HG03196 (cell line): ENCODE measurements around the gene CXCL5.
"Not testable (repeated sequence)": the region's sequence is repeated elsewhere in the genome, so short reads cannot be mapped to it uniquely, and the experiment has no call there.

Experiments
- ATAC-seq: cut with Tn5 transposase; IDR thresholded peaks from one replicate; pipeline ENCODE4 v1.9.1; 2021; ENCODE audit not compliant: unreplicated experiment

Gene CXCL5

GRCh38 chr4:73974352-73974751, 24.1 kb downstream of the CXCL5 start:
- no peak for ATAC-seq

GRCh38 chr4:73970945-73971344, 27.5 kb downstream of the CXCL5 start:
- no peak for ATAC-seq

- no peak for ATAC-seq
These were observed 28.5 kb downstream of the CXCL5 start for GRCh38 chr4:73970011-73970410.

GRCh38 chr4:73967866-73968265, 30.6 kb downstream of the CXCL5 start:
- no peak for ATAC-seq

GRCh38 chr4:73964862-73965611, 33.4 kb downstream of the CXCL5 start:
- no peak for ATAC-seq

- no peak for ATAC-seq
These were observed 35.8 kb downstream of the CXCL5 start for GRCh38 chr4:73962724-73963123.

GRCh38 chr4:73959041-73959440, 39.4 kb downstream of the CXCL5 start:
- ATAC-seq = not testable (repeated sequence)

- no peak for ATAC-seq
These were observed 46.1 kb downstream of the CXCL5 start for GRCh38 chr4:73952352-73952751.

- not testable (repeated sequence) for ATAC-seq
These were observed 48.0 kb downstream of the CXCL5 start for GRCh38 chr4:73950376-73950920.

- ATAC-seq = no peak
These were observed 49.3 kb downstream of the CXCL5 start for GRCh38 chr4:73948990-73949706.

GRCh38 chr4:73948291-73948690, 50.2 kb downstream of the CXCL5 start:
- ATAC-seq = no peak

GRCh38 chr4:73947239-73947985, 51.1 kb downstream of the CXCL5 start:
- no peak for ATAC-seq

GRCh38 chr4:73945674-73946449, 52.6 kb downstream of the CXCL5 start:
- ATAC-seq = no peak
